Thoracic aorta (tissue), 2 donors: ENCODE results near the gene FATE1. TPM values are rescaled to one million over a fixed set of nuclear protein-coding genes. Genes with fewer than 3 reads are reported as not detected.

Experiments used
- ATAC-seq: fragments of 150-250 bp; one replicate; pipeline ENCODE4 v1.8.0; 2017; ENCODE audit warnings: low read depth; ENCODE audit not compliant: insufficient number of reproducible peaks, low FRiP score
- DNase-seq: peaks from one replicate; pipeline ENCODE4 v3.0.0-alpha.2; 2020; ENCODE audit warnings: low spot score
- H3K27ac ChIP-seq, 2 donors: fragments of 200-600 bp; sonication (generic); 1 replicate in 1 of 2; 2 replicates in 1 of 2; pipeline ENCODE4 v1.5.1; 2016; ENCODE audit warnings: mild to moderate bottlenecking in 2 of 2, moderate library complexity in 2 of 2
- H3K27me3 ChIP-seq: fragments of 200-600 bp; sonication (generic); replicated peaks from 2 replicates; pipeline ENCODE4 v1.6.0; 2016; ENCODE audit warnings: mild to moderate bottlenecking; ENCODE audit not compliant: insufficient read depth
- H3K36me3 ChIP-seq: fragments of 200-600 bp; sonication (generic); one replicate; pipeline ENCODE4 v1.5.1; 2016
- H3K4me1 ChIP-seq, 2 donors: fragments of 200-600 bp; sonication (generic); 1 replicate in 1 of 2; 2 replicates in 1 of 2; pipeline versions ENCODE4 v1.5.1 to v1.6.0; 2016; ENCODE audit warnings: low read depth in 2 of 2, mild to moderate bottlenecking in 1 of 2; ENCODE audit not compliant: control insufficient read depth in 1 of 2
- H3K4me3 ChIP-seq: fragments of 200-600 bp; sonication (generic); 2 replicates; pipeline ENCODE4 v1.5.1; 2016; ENCODE audit warnings: mild to moderate bottlenecking
- H3K9me3 ChIP-seq: fragments of 200-600 bp; sonication (generic); 2 replicates; pipeline ENCODE4 v1.5.1; 2016
- CTCF ChIP-seq: fragments of 200-600 bp; sonication (generic); IDR thresholded peaks from one replicate; pipeline ENCODE4 v1.5.1; 2019; ENCODE audit warnings: antibody characterized with exemption
- total RNA-seq, 2 donors: library from RNA; depleted of rRNA; stranded (reverse); fragments of >200 nt; gene quantifications; one replicate each; pipeline versions ENCODE4 v1.1.0 to v1.2.3, GENCODE V29; 2016

The FATE1 gene
- total RNA-seq, 2 donors from 2014 or later: not detected

- ATAC-seq: no peak
- no peak for DNase-seq
- no peak for TF ChIP-seq CTCF
Measured at GRCh38 chrX:151700581-151700980, 15.3 kb upstream of the FATE1 start.

GRCh38 chrX:151701071-151701470, 14.8 kb upstream of the FATE1 start:
- TF ChIP-seq CTCF: no peak
- Histone ChIP-seq H3K27me3 (no peaks in the 10 kb centered on the region), H3K4me3 (no peak overlapping the region), H3K27ac (no peak overlapping the region), H3K4me1 (no peaks in the 10 kb centered on the region), H3K36me3 (no peaks in the 10 kb centered on the region), H3K9me3 (no peaks in the 10 kb centered on the region)
- DNase-seq (no peak), ATAC-seq (no peak)

More at GRCh38 chrX:151700581-151700980, 15.3 kb upstream of the FATE1 start:
- H3K9me3 ChIP-seq: no peaks in the 10 kb centered on the region
- H3K4me1 ChIP-seq: no peaks in the 10 kb centered on the region
- H3K36me3 ChIP-seq: no peaks in the 10 kb centered on the region
- no peak overlapping the region for H3K4me3 ChIP-seq
- H3K27ac ChIP-seq: no peak overlapping the region
- H3K27me3 ChIP-seq: no peaks in the 10 kb centered on the region

- no peaks in the 10 kb centered on the region for H3K4me1 ChIP-seq
- TF ChIP-seq CTCF: no peak
- no peak overlapping the region for H3K27ac ChIP-seq
- H3K9me3 ChIP-seq: no peaks in the 10 kb centered on the region
- no peak for DNase-seq
- no peak for ATAC-seq
- H3K4me3 ChIP-seq: no peak overlapping the region
- H3K36me3 ChIP-seq: no peaks in the 10 kb centered on the region
- no peaks in the 10 kb centered on the region for H3K27me3 ChIP-seq
Measured at GRCh38 chrX:151701531-151701930, 14.3 kb upstream of the FATE1 start.

- Histone ChIP-seq H3K27me3 (no peaks in the 10 kb centered on the region), H3K4me1 (no peaks in the 10 kb centered on the region), H3K36me3 (no peaks in the 10 kb centered on the region), H3K27ac (no peak overlapping the region), H3K9me3 (no peaks in the 10 kb centered on the region), H3K4me3 (no peak overlapping the region)
- DNase-seq (no peak), ATAC-seq (no peak)
- TF ChIP-seq CTCF: no peak
Measured at GRCh38 chrX:151702026-151702714, 13.7 kb upstream of the FATE1 start.

GRCh38 chrX:151702741-151703340, 13.0 kb upstream of the FATE1 start:
- Histone ChIP-seq H3K4me3 (no peak overlapping the region), H3K27ac (no peak overlapping the region), H3K9me3 (no peaks in the 10 kb centered on the region), H3K27me3 (no peaks in the 10 kb centered on the region), H3K4me1 (no peaks in the 10 kb centered on the region), H3K36me3 (no peaks in the 10 kb centered on the region)
- no peak for TF ChIP-seq CTCF
- DNase-seq (no peak), ATAC-seq (no peak)
